ENCODE results near the gene USP34. TPM values are rescaled to one million over a fixed set of nuclear protein-coding genes. Genes with fewer than 3 reads are reported as not detected.

USP34 gene
- total and polyA plus RNA-seq, 7 experiments from 2014 or later = 15.3 to 186 (median 164) TPM

- no peak for ATAC-seq
These were observed 235.2 kb downstream of the USP34 start for GRCh38 chr2:61235716-61236115.

GRCh38 chr2:61233581-61233980 is 237.3 kb downstream of the USP34 start:
- Histone ChIP-seq H3K27me3 (ENCODE audit: control insufficient read depth in 2 of 2, insufficient read depth in 2 of 2, low read length in 2 of 2) (no peaks in the 10 kb centered on the region), H3K4me1 (ENCODE audit: control insufficient read depth in 2 of 2, insufficient read depth in 2 of 2, low read length in 2 of 2) (peaks cover 4 to 9% of the 10 kb centered on the region in 2 donors), H3K27ac (ENCODE audit: low read depth, low read length) (no peak overlapping the region), H3K9me3 (ENCODE audit: control insufficient read depth in 2 of 3, low read length in 3 of 3) (no peaks in the 10 kb centered on the region), H3K4me3 (ENCODE audit: low read length) (no peak overlapping the region), H3K36me3 (ENCODE audit: control insufficient read depth in 2 of 3, insufficient read depth in 3 of 3, low read length in 3 of 3) (peaks cover 3 to 38% (median 7%) of the 10 kb centered on the region in 3 experiments)
- ChIA-PET POLR2A (no interaction called here), CTCF (no interaction called here)
- ATAC-seq (no peak), DNase-seq (no peak)
- H3K36me3 Mint-ChIP-seq = peaks cover 13 to 52% (median 26%) of the 10 kb centered on the region in 5 donors
- intact Hi-C loops (cut with micrococcal nuclease) = no loop called here
- H3K27me3 Mint-ChIP-seq = no peaks in the 10 kb centered on the region
- peaks cover 5 to 13% (median 6%) of the 10 kb centered on the region in 7 donors for H3K4me1 Mint-ChIP-seq
- no peaks in the 10 kb centered on the region for H3K9me3 Mint-ChIP-seq
- H3K4me3 Mint-ChIP-seq = no peak overlapping the region
- H3K27ac Mint-ChIP-seq = peak overlapping the region in 4 of 9 donors; percentile 5 to 62 (median 44)

More at GRCh38 chr2:61235716-61236115, 235.2 kb downstream of the USP34 start:
- Mint-ChIP-seq H3K9me3 (no peaks in the 10 kb centered on the region), H3K4me3 (no peak overlapping the region), H3K27me3 (no peaks in the 10 kb centered on the region), H3K4me1 (peaks cover 9 to 22% (median 16%) of the 10 kb centered on the region in 7 donors), H3K27ac (peak overlapping the region in 1 of 9 donors; percentile 45), H3K36me3 (peaks cover 6 to 46% (median 25%) of the 10 kb centered on the region in 5 donors)
- intact Hi-C loops (cut with micrococcal nuclease) = no loop called here
- Histone ChIP-seq H3K36me3 (ENCODE audit: control insufficient read depth in 2 of 3, insufficient read depth in 3 of 3, low read length in 3 of 3) (peaks cover 2 to 29% (median 7%) of the 10 kb centered on the region in 3 experiments), H3K9me3 (ENCODE audit: control insufficient read depth in 2 of 3, low read length in 3 of 3) (no peaks in the 10 kb centered on the region), H3K27ac (ENCODE audit: low read depth, low read length) (no peak overlapping the region), H3K4me1 (ENCODE audit: control insufficient read depth in 2 of 2, insufficient read depth in 2 of 2, low read length in 2 of 2) (peaks cover 9 to 13% of the 10 kb centered on the region in 2 donors), H3K4me3 (ENCODE audit: low read length) (no peak overlapping the region), H3K27me3 (ENCODE audit: control insufficient read depth in 2 of 2, insufficient read depth in 2 of 2, low read length in 2 of 2) (no peaks in the 10 kb centered on the region)
- POLR2A ChIA-PET = no interaction called here
- no peak for DNase-seq
- CTCF ChIA-PET = no interaction called here

GRCh38 chr2:61229936-61230335 is 241.0 kb downstream of the USP34 start:
- ChIA-PET CTCF (interaction anchor here (0.7 kb wide), 1 partner anchor 410 kb away, joined by 3 read pairs; no protein-coding TSS in a partner anchor), POLR2A (interaction anchor here (0.6 kb wide), 1 partner anchor 398 kb away, joined by 4 read pairs; no protein-coding TSS in a partner anchor)
- H3K4me1 ChIP-seq (ENCODE audit: control insufficient read depth in 2 of 2, insufficient read depth in 2 of 2, low read length in 2 of 2) = no peaks in the 10 kb centered on the region
- no peaks in the 10 kb centered on the region for H3K27me3 Mint-ChIP-seq
- H3K36me3 Mint-ChIP-seq = peaks cover 13 to 65% (median 29%) of the 10 kb centered on the region in 5 donors
- peaks cover 0 to 16% (median 0%) of the 10 kb centered on the region in 7 donors for H3K4me1 Mint-ChIP-seq
- DNase-seq (no peak), ATAC-seq (no peak)
- H3K4me3 ChIP-seq (ENCODE audit: low read length) = no peak overlapping the region
- intact Hi-C loops (cut with micrococcal nuclease) = no loop called here
- no peaks in the 10 kb centered on the region for H3K9me3 ChIP-seq (ENCODE audit: control insufficient read depth in 2 of 3, low read length in 3 of 3)
- H3K4me3 Mint-ChIP-seq = no peak overlapping the region
- H3K27me3 ChIP-seq (ENCODE audit: control insufficient read depth in 2 of 2, insufficient read depth in 2 of 2, low read length in 2 of 2) = no peaks in the 10 kb centered on the region
- H3K36me3 ChIP-seq (ENCODE audit: control insufficient read depth in 2 of 3, insufficient read depth in 3 of 3, low read length in 3 of 3) = peaks cover 3 to 55% (median 16%) of the 10 kb centered on the region in 3 experiments
- no peak overlapping the region for H3K27ac ChIP-seq (ENCODE audit: low read depth, low read length)
- H3K27ac Mint-ChIP-seq = peak overlapping the region in 1 of 9 donors; percentile 76
- no peaks in the 10 kb centered on the region for H3K9me3 Mint-ChIP-seq

- Histone ChIP-seq H3K9me3 (ENCODE audit: control insufficient read depth in 2 of 3, low read length in 3 of 3) (no peaks in the 10 kb centered on the region), H3K27me3 (ENCODE audit: control insufficient read depth in 2 of 2, insufficient read depth in 2 of 2, low read length in 2 of 2) (no peaks in the 10 kb centered on the region), H3K36me3 (ENCODE audit: control insufficient read depth in 2 of 3, insufficient read depth in 3 of 3, low read length in 3 of 3) (peaks cover 0 to 29% (median 11%) of the 10 kb centered on the region in 3 experiments), H3K4me3 (ENCODE audit: low read length) (no peak overlapping the region), H3K27ac (ENCODE audit: low read depth, low read length) (no peak overlapping the region), H3K4me1 (ENCODE audit: control insufficient read depth in 2 of 2, insufficient read depth in 2 of 2, low read length in 2 of 2) (no peaks in the 10 kb centered on the region)
- ATAC-seq = no peak
- ChIA-PET POLR2A (no interaction called here), CTCF (no interaction called here)
- H3K4me1 Mint-ChIP-seq = peaks cover 0 to 9% (median 0%) of the 10 kb centered on the region in 7 donors
- no peaks in the 10 kb centered on the region for H3K27me3 Mint-ChIP-seq
- intact Hi-C loops (cut with micrococcal nuclease) = no loop called here
- DNase-seq = no peak
- no peak overlapping the region for H3K4me3 Mint-ChIP-seq
- no peak overlapping the region for H3K27ac Mint-ChIP-seq
- no peaks in the 10 kb centered on the region for H3K9me3 Mint-ChIP-seq
- peaks cover 3 to 64% (median 40%) of the 10 kb centered on the region in 5 donors for H3K36me3 Mint-ChIP-seq
These were observed 248.3 kb downstream of the USP34 start for GRCh38 chr2:61222567-61222966.

- Histone ChIP-seq H3K4me3 (ENCODE audit: low read length) (no peak overlapping the region), H3K27ac (ENCODE audit: low read depth, low read length) (no peak overlapping the region), H3K4me1 (ENCODE audit: control insufficient read depth in 2 of 2, insufficient read depth in 2 of 2, low read length in 2 of 2) (no peaks in the 10 kb centered on the region), H3K36me3 (ENCODE audit: control insufficient read depth in 2 of 3, insufficient read depth in 3 of 3, low read length in 3 of 3) (peaks cover 0 to 29% (median 11%) of the 10 kb centered on the region in 3 experiments), H3K9me3 (ENCODE audit: control insufficient read depth in 2 of 3, low read length in 3 of 3) (no peaks in the 10 kb centered on the region), H3K27me3 (ENCODE audit: control insufficient read depth in 2 of 2, insufficient read depth in 2 of 2, low read length in 2 of 2) (no peaks in the 10 kb centered on the region)
- ChIA-PET POLR2A (no interaction called here), CTCF (no interaction called here)
- Mint-ChIP-seq H3K27me3 (no peaks in the 10 kb centered on the region), H3K27ac (no peak overlapping the region), H3K9me3 (no peaks in the 10 kb centered on the region), H3K4me1 (peaks cover 0 to 6% (median 0%) of the 10 kb centered on the region in 7 donors), H3K4me3 (no peak overlapping the region), H3K36me3 (peaks cover 3 to 60% (median 36%) of the 10 kb centered on the region in 5 donors)
- ATAC-seq = no peak
- DNase-seq = no peak
- intact Hi-C loops (cut with micrococcal nuclease) = no loop called here
These were observed 249.1 kb downstream of the USP34 start for GRCh38 chr2:61221819-61222218.

GRCh38 chr2:61220768-61221167 is 250.1 kb downstream of the USP34 start:
- DNase-seq (no peak), ATAC-seq (no peak)
- H3K27me3 Mint-ChIP-seq = no peaks in the 10 kb centered on the region
- Histone ChIP-seq H3K9me3 (ENCODE audit: control insufficient read depth in 2 of 3, low read length in 3 of 3) (no peaks in the 10 kb centered on the region), H3K27ac (ENCODE audit: low read depth, low read length) (no peak overlapping the region), H3K36me3 (ENCODE audit: control insufficient read depth in 2 of 3, insufficient read depth in 3 of 3, low read length in 3 of 3) (peaks cover 0 to 21% (median 8%) of the 10 kb centered on the region in 3 experiments), H3K27me3 (ENCODE audit: control insufficient read depth in 2 of 2, insufficient read depth in 2 of 2, low read length in 2 of 2) (no peaks in the 10 kb centered on the region), H3K4me3 (ENCODE audit: low read length) (no peak overlapping the region), H3K4me1 (ENCODE audit: control insufficient read depth in 2 of 2, insufficient read depth in 2 of 2, low read length in 2 of 2) (no peaks in the 10 kb centered on the region)
- H3K9me3 Mint-ChIP-seq = no peaks in the 10 kb centered on the region
- CTCF ChIA-PET = interaction anchor here (0.6 kb wide), 1 partner anchor 403 kb away, joined by 3 read pairs; no protein-coding TSS in a partner anchor
- H3K4me3 Mint-ChIP-seq = no peak overlapping the region
- peaks cover 3 to 56% (median 33%) of the 10 kb centered on the region in 5 donors for H3K36me3 Mint-ChIP-seq
- intact Hi-C loops (cut with micrococcal nuclease) = no loop called here
- H3K27ac Mint-ChIP-seq = peak overlapping the region in 3 of 9 donors; percentile 10 to 57 (median 41)
- POLR2A ChIA-PET = no interaction called here
- peaks cover 0 to 1% (median 0%) of the 10 kb centered on the region in 7 donors for H3K4me1 Mint-ChIP-seq

GRCh38 chr2:61218817-61219170 is 252.1 kb downstream of the USP34 start:
- no peaks in the 10 kb centered on the region for H3K9me3 Mint-ChIP-seq
- no peak overlapping the region for H3K4me3 Mint-ChIP-seq
- peaks cover 3 to 52% (median 28%) of the 10 kb centered on the region in 5 donors for H3K36me3 Mint-ChIP-seq
- no peaks in the 10 kb centered on the region for H3K9me3 ChIP-seq (ENCODE audit: control insufficient read depth in 2 of 3, low read length in 3 of 3)
- intact Hi-C loops (cut with micrococcal nuclease) = no loop called here
- H3K27ac ChIP-seq (ENCODE audit: low read depth, low read length) = no peak overlapping the region
- ATAC-seq (no peak), DNase-seq (no peak)
- ChIA-PET CTCF (interaction anchor here (1.2 kb wide), 1 partner anchor 83 kb away, joined by 3 read pairs; no protein-coding TSS in a partner anchor), POLR2A (interaction anchor here (0.7 kb wide), 1 partner anchor 250 kb away, joined by 3 read pairs; no protein-coding TSS in a partner anchor)
- no peaks in the 10 kb centered on the region for H3K27me3 ChIP-seq (ENCODE audit: control insufficient read depth in 2 of 2, insufficient read depth in 2 of 2, low read length in 2 of 2)
- no peak overlapping the region for H3K4me3 ChIP-seq (ENCODE audit: low read length)
- peaks cover 0 to 31% (median 5%) of the 10 kb centered on the region in 3 experiments for H3K36me3 ChIP-seq (ENCODE audit: control insufficient read depth in 2 of 3, insufficient read depth in 3 of 3, low read length in 3 of 3)
- peak overlapping the region in 4 of 9 donors; percentile 2 to 38 (median 10) for H3K27ac Mint-ChIP-seq
- H3K4me1 ChIP-seq (ENCODE audit: control insufficient read depth in 2 of 2, insufficient read depth in 2 of 2, low read length in 2 of 2) = no peaks in the 10 kb centered on the region
- no peaks in the 10 kb centered on the region for H3K27me3 Mint-ChIP-seq
- H3K4me1 Mint-ChIP-seq = peaks cover 0 to 2% (median 0%) of the 10 kb centered on the region in 7 donors

Data from naive thymus-derived CD4-positive, alpha-beta T cell (primary cell).